Neural progenitor cell (in vitro differentiated cells): Measurements from ENCODE around the gene USP51. TPM values are rescaled to one million over a fixed set of nuclear protein-coding genes. Genes with fewer than 3 reads are reported as not detected.
A peak's percentile ranks its signal among the peaks of the same experiment; 100 is the strongest.
"Not testable (repeated sequence)": the region's sequence is repeated elsewhere in the genome, so short reads cannot be mapped to it uniquely, and the experiment has no call there.

Source experiments
- DNase-seq: peaks from one replicate; pipeline ENCODE4 v3.0.0-alpha.2; 2016; ENCODE audit warnings: low spot score
- H2AFZ ChIP-seq: fragments of 200-600 bp; sonication (generic); replicated peaks from 2 replicates; pipeline ENCODE4 v1.6.1; 2016; ENCODE audit warnings: antibody characterized with exemption
- H3F3A ChIP-seq: fragments of 200-600 bp; sonication (generic); 2 replicates; pipeline ENCODE4 v1.6.1; 2016; ENCODE audit warnings: antibody characterized with exemption, low read depth
- H3K27ac ChIP-seq: fragments of 200-600 bp; sonication (generic); 2 replicates; pipeline ENCODE4 v1.5.1; 2016; ENCODE audit warnings: mild to moderate bottlenecking
- H3K27me3 ChIP-seq: fragments of 200-600 bp; sonication (generic); 2 replicates; pipeline ENCODE4 v1.6.1; 2016; ENCODE audit warnings: mild to moderate bottlenecking, moderate library complexity
- H3K36me3 ChIP-seq: fragments of 200-600 bp; sonication (generic); 2 replicates; pipeline ENCODE4 v1.5.1; 2016
- H3K4me1 ChIP-seq: fragments of 200-600 bp; sonication (generic); 2 replicates; pipeline ENCODE4 v1.6.1; 2016; ENCODE audit warnings: mixed run types
- H3K4me2 ChIP-seq: fragments of 200-600 bp; sonication (generic); 2 replicates; pipeline ENCODE4 v1.6.1; 2016
- H3K4me3 ChIP-seq: fragments of 200-600 bp; sonication (generic); 2 replicates; pipeline ENCODE4 v1.5.1; 2016
- H3K79me2 ChIP-seq: fragments of 200-600 bp; sonication (generic); 2 replicates; pipeline ENCODE4 v1.6.1; 2016; ENCODE audit warnings: low read depth
- H3K9ac ChIP-seq: fragments of 200-600 bp; sonication (generic); 2 replicates; pipeline ENCODE4 v1.6.1; 2016
- H3K9me3 ChIP-seq: fragments of 200-600 bp; sonication (generic); 2 replicates; pipeline ENCODE4 v1.5.1; 2016; ENCODE audit warnings: low read depth
- H4K20me1 ChIP-seq: fragments of 200-600 bp; sonication (generic); 2 replicates; pipeline ENCODE4 v1.6.1; 2016; ENCODE audit warnings: low read depth
- H3K27ac Mint-ChIP-seq: 3 replicates; pipeline ENCODE4 v1.8.0; 2021; ENCODE audit warnings: mixed read lengths
- H3K27me3 Mint-ChIP-seq: 2 replicates; pipeline ENCODE4 v1.8.0; 2022; ENCODE audit warnings: low read depth, mild to moderate bottlenecking, inconsistent platforms, moderate library complexity, mixed read lengths; ENCODE audit not compliant: insufficient read depth
- H3K36me3 Mint-ChIP-seq: 3 replicates; pipeline ENCODE4 v1.8.0; 2021; ENCODE audit warnings: mixed read lengths
- H3K4me1 Mint-ChIP-seq: 3 replicates; pipeline ENCODE4 v1.8.0; 2021; ENCODE audit warnings: mixed read lengths
- H3K4me3 Mint-ChIP-seq: 3 replicates; pipeline ENCODE4 v1.8.0; 2021; ENCODE audit warnings: mild to moderate bottlenecking, moderate library complexity, mixed read lengths
- H3K9me3 Mint-ChIP-seq: 3 replicates; pipeline ENCODE4 v1.8.0; 2020; ENCODE audit warnings: mixed read lengths
- CTCF ChIP-seq: fragments of 200-600 bp; sonication (generic); IDR thresholded peaks from 2 replicates; pipeline ENCODE4 v1.5.1; 2017; ENCODE audit warnings: antibody characterized with exemption, mild to moderate bottlenecking
- EZH2 ChIP-seq: fragments of 200-600 bp; sonication (generic); IDR thresholded peaks from 2 replicates; pipeline ENCODE4 v1.6.1; 2017; ENCODE audit warnings: antibody characterized with exemption, mild to moderate bottlenecking, moderate library complexity
- EZH2phosphoT487 ChIP-seq: fragments of 200-600 bp; sonication (generic); IDR thresholded peaks from 2 replicates; pipeline ENCODE4 v1.6.1; 2017; ENCODE audit warnings: antibody characterized with exemption
- total RNA-seq: library from RNA; depleted of rRNA; stranded (reverse); fragments of >200 nt; gene quantifications from 2 replicates; pipeline ENCODE4 v1.2.3, GENCODE V29; 2015; ENCODE audit warnings: low replicate concordance

USP51 gene
- total RNA-seq, 1 donor from 2014 or later, result 8.6 TPM

GRCh38 chrX:55459426-55459825 is 30.2 kb downstream of the USP51 start:
- H4K20me1 ChIP-seq, H3F3A ChIP-seq, H3K79me2 ChIP-seq, H3K36me3 ChIP-seq, H3K9ac ChIP-seq, H3K9me3 ChIP-seq, H3K9me3 Mint-ChIP-seq, H2AFZ ChIP-seq, H3K4me1 Mint-ChIP-seq, H3K27ac ChIP-seq, H3K4me1 ChIP-seq, H3K4me3 Mint-ChIP-seq, H3K4me2 ChIP-seq, H3K36me3 Mint-ChIP-seq, H3K4me3 ChIP-seq, DNase-seq, H3K27ac Mint-ChIP-seq, H3K27me3 Mint-ChIP-seq, H3K27me3 ChIP-seq: not testable (repeated sequence)

- not testable (repeated sequence) for H3F3A ChIP-seq, H3K4me3 ChIP-seq, H3K9me3 Mint-ChIP-seq, H3K9ac ChIP-seq, H3K36me3 Mint-ChIP-seq, H3K4me1 Mint-ChIP-seq, H3K4me2 ChIP-seq, H3K27ac ChIP-seq, H3K36me3 ChIP-seq, DNase-seq, H3K27me3 ChIP-seq, H3K27ac Mint-ChIP-seq, H3K4me3 Mint-ChIP-seq, H3K4me1 ChIP-seq, H2AFZ ChIP-seq, H3K9me3 ChIP-seq, H4K20me1 ChIP-seq, H3K27me3 Mint-ChIP-seq
- peaks cover 11% of the 10 kb centered on the region for H3K79me2 ChIP-seq
Measured at GRCh38 chrX:55455708-55456107, 33.9 kb downstream of the USP51 start.

GRCh38 chrX:55452833-55453124 is 36.9 kb downstream of the USP51 start:
- no peak overlapping the region for H3K27ac ChIP-seq
- no peaks in the 10 kb centered on the region for H4K20me1 ChIP-seq
- Mint-ChIP-seq H3K27ac (peak overlapping the region; percentile 72), H3K4me3 (peak overlapping the region; percentile 96), H3K4me1 (peaks cover 6% of the 10 kb centered on the region), H3K36me3 (no peaks in the 10 kb centered on the region), H3K27me3 (peaks cover 2% of the 10 kb centered on the region), H3K9me3 (no peaks in the 10 kb centered on the region)
- peak overlapping the region; percentile 48 for H3K9ac ChIP-seq
- TF ChIP-seq CTCF (no peak), EZH2phosphoT487 (no peak), EZH2 (no peak)
- H3K4me2 ChIP-seq, result peak overlapping the region; percentile 82
- no peaks in the 10 kb centered on the region for H3K36me3 ChIP-seq
- H2AFZ ChIP-seq, result peak overlapping the region; percentile 21
- peaks cover 11% of the 10 kb centered on the region for H3K79me2 ChIP-seq
- no peaks in the 10 kb centered on the region for H3F3A ChIP-seq
- H3K4me3 ChIP-seq, result peak overlapping the region; percentile 73
- H3K9me3 ChIP-seq, result no peaks in the 10 kb centered on the region
- DNase-seq, result no peak
- H3K27me3 ChIP-seq, result no peaks in the 10 kb centered on the region
- no peaks in the 10 kb centered on the region for H3K4me1 ChIP-seq

- no peak for TF ChIP-seq EZH2
- no peak for TF ChIP-seq EZH2phosphoT487
- no peak for TF ChIP-seq CTCF
- peak within 1 kb of the TSS; percentile 21 for H2AFZ ChIP-seq
Measured at GRCh38 chrX:55451990-55452832, 37.4 kb downstream of the USP51 start, which contains the start of gene MAGEH1. TSS of gene MAGEH1 (plus strand) at chrX:55452127. CDS start at chrX:55452375, 248 bp downstream.

More at GRCh38 chrX:55451990-55452832, 37.4 kb downstream of the USP51 start, which contains the start of gene MAGEH1:
- no peaks in the 10 kb centered on the region for H3K9me3 ChIP-seq
- H3K27me3 ChIP-seq, result no peaks in the 10 kb centered on the region
- peak within 1 kb of the TSS; percentile 73 for H3K4me3 ChIP-seq
- no peaks in the 10 kb centered on the region for H3K36me3 Mint-ChIP-seq
- DNase-seq, result peak; percentile 73
- H3F3A ChIP-seq, result no peaks in the 10 kb centered on the region
- H3K9me3 Mint-ChIP-seq, result no peaks in the 10 kb centered on the region
- H3K36me3 ChIP-seq, result no peaks in the 10 kb centered on the region
- H3K27ac ChIP-seq, result no peak within 1 kb of the TSS
- H3K79me2 ChIP-seq, result peaks cover 11% of the 10 kb centered on the region
- H3K4me1 ChIP-seq, result no peaks in the 10 kb centered on the region
- peak within 1 kb of the TSS; percentile 72 for H3K27ac Mint-ChIP-seq
- H3K4me2 ChIP-seq, result peak within 1 kb of the TSS; percentile 82
- H3K4me3 Mint-ChIP-seq, result peak within 1 kb of the TSS; percentile 96
- no peaks in the 10 kb centered on the region for H4K20me1 ChIP-seq
- peaks cover 6% of the 10 kb centered on the region for H3K4me1 Mint-ChIP-seq
- H3K9ac ChIP-seq, result peak within 1 kb of the TSS; percentile 48
- H3K27me3 Mint-ChIP-seq, result peaks cover 2% of the 10 kb centered on the region
